NCI-H1436 treated with DMSO at 0.1 percent for 48 hours (cell line): ENCODE data around the gene DTX4.

Source experiments
- DNase-seq: peaks from one replicate; lab custom pipeline; 2025; lab: John Stamatoyannopoulos, UW

Gene DTX4

GRCh38 chr11:59219836-59220235 lies 47.9 kb downstream of the DTX4 start:
- no peak for DNase-seq

DNA sequence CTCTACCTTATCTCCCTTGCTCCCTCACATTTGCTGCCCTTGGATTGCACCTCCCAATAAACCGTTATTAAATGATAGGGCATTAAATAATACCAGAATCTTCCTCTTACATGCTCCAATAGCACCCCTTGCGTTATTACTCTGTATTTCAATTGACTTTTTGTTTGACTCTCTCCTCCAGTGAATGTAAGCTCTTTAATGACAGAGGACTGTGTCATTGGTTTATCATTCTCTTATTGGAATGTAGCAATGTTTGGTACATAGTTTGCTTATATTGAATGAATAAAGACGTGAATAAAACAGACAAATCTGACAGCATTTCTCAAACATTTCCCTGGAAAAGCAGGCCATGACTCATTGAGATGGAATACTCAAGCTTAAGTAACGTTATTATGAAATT lies 49.5 kb downstream of the DTX4 start:
- no peak for DNase-seq

DNA sequence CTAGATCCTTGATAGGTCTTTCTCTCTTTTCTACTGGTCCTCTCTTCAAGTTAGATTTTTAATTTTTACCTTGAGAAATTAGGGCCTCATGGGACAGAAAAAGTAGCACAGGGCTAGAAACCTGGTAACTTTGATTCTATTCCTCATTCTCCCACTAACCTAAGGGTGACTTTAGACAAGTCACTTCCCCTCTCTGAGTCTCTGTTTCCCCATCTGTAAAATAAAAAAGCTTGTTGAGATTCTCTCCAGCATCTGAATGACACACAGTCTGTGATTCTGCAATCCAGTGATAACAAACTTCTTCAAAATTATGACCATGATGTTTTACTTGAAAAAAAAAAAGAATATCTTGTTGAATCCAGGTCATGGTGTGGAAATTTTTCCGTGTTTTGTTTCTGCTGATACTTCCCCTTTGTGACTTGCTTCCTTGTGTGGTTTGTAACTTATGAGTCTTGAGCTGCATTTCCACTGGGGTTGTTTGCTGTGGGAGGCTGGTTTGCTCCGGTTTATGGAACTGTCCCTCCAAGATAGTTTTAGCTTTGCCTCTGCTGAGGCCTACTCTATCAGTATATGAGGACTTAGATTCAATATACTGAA lies 50.6 kb downstream of the DTX4 start:
- DNase-seq, result no peak

DNA sequence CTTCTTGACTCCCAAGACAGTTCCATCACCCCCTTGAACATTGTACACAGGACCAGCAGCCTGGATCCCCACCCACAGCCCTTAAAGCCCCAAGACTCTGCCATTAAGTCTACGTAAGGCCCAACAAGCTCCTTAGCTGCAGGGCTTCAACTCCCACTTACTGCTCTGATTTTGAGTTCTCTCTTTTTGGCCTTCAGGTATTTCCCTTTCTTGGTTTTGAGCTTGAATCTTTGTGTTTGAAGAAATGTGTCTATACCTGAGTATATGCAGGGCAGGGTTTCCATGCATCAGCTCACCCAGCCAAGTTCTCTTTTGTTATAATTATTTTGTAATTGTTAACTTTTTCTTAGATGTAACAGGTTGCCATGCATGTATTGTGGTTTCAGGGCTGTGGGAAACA lies 51.2 kb downstream of the DTX4 start:
- DNase-seq, result no peak

- no peak for DNase-seq
Observed at GRCh38 chr11:59223611-59224010, 51.7 kb downstream of the DTX4 start.

- DNase-seq, result no peak
Observed at GRCh38 chr11:59224351-59224928, 52.5 kb downstream of the DTX4 start.

GRCh38 chr11:59225017-59225416 lies 53.1 kb downstream of the DTX4 start:
- no peak for DNase-seq

GRCh38 chr11:59226396-59226795 lies 54.5 kb downstream of the DTX4 start:
- no peak for DNase-seq

DNA sequence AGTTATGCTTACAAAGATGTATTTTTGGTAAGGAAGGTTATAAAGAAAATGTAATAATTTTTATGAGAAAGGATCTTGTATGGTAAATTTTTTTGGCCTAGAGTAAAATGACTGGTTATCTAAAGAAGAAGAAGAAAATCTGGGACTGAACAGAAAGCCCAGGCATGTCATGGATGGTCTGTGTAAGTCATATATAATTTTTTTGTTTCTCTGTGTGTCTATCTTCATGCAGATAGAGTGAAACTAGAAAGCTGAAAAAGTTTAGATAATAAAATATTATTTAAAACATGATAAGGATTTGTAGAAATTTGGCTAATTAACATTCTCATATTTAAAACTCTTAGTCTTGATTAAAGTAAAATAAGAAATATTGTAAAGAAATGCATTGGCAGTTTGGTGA lies 68.4 kb downstream of the DTX4 start:
- DNase-seq, result no peak

- no peak for DNase-seq
Observed at GRCh38 chr11:59243633-59244032, 71.7 kb downstream of the DTX4 start.

DNA sequence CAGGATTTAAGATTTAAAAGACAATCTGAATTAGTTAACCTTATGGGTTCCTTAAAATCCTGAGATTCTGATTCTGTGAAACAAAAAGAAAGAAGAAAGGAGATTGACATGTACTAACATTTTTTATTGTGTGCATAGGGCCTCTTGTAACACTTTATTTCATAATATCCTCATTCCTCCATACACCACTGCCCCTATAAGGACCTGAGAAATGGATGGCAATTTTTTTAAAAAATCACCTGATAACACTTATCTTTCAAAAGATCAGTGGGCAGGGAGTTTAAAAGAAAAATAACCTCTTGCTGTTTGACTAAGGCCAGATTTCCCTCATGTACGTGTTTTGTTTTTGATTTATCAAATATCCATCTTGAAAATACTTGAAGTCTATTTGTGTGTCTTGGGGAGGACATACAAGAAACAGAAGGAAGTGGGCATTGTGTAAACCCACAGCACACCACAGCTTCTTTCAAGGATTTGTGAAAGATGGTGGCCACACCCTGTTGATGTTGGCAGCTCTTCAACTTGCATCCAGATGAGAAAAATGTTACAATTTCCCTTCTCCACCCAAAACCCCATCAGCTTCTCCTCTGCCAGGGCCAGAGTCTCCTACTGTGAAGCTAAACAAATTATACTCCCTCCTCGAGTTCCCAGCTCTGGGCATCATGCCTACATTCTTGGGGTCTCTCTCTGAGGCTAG lies 75.7 kb downstream of the DTX4 start:
- DNase-seq, result no peak

DNA sequence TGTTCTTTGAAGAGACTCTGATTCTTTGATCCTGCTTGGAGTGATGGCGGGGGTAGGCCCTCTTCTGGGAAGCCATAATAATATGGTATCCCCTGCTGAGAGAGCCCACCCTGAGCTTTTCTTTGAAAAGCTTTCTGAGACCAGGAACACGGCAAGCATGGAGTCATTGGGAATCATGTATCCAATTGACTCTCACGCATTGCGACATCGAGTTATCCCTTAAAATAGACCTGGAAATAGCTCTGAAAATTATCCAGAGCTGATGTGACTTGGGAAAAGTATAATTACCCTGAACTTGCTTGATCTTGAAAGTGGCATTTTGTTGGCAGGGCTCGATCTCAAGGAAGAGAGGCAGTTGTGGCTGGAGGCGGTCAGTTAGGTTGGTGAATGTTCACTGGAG lies 77.6 kb downstream of the DTX4 start:
- no peak for DNase-seq

- no peak for DNase-seq
Observed at GRCh38 chr11:59253001-59253400, 81.1 kb downstream of the DTX4 start.

DNA sequence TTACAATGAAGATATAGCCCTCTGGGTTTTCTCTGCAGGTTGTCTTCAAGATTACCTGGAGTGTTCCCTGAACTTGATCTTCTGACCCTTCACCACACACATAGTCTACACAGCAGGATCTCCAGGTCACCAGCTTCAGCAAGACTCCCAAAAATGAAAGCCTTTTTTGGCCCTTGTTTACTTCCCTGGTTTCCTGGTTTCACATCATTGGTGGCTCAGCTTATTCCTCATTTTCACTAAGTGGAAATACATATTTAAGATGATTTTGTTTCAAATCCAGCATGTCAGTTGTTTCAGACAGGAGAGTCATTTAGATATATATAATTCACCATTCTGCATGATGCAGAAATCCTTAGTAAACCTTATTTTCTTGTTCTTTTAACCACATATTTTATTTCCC lies 82.4 kb downstream of the DTX4 start:
- DNase-seq, result no peak

GRCh38 chr11:59255281-59255680 lies 83.3 kb downstream of the DTX4 start:
- DNase-seq, result no peak
